ENCODE results near the gene PLA2G6. TPM values are rescaled to one million over a fixed set of nuclear protein-coding genes. Genes with fewer than 3 reads are reported as not detected.

Gene PLA2G6
- total RNA-seq, 2 experiments from 2014 or later, result 80.2 to 85.3 TPM

DNA sequence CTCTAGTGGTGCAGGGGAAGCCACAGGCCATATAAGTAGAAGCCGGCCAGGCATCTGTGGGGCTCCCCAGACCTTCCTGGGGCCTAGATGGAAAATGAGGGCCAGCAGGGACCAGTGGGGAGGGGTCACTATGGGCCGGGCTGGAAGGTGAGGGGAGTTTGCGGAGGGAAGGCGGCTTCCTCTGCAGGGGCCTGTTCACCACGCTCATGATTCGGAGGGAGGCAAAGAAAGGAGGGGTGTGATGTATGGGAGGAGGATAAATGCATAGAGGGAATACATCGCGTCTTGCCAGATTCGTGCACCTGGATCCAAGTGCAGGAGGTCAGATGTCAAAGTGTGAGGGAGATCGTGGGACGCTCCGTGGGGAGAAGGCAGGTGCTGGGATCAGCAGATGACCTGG is 104.5 kb downstream of the PLA2G6 start:
- intact Hi-C loops (cut with micrococcal nuclease), result no loop called here
- no peak for DNase-seq
- no peaks in the 10 kb centered on the region for H3K9me3 Mint-ChIP-seq
- peaks cover 18% of the 10 kb centered on the region for H3K27me3 Mint-ChIP-seq (ENCODE audit: low read depth)
- no peaks in the 10 kb centered on the region for H3K4me1 Mint-ChIP-seq (ENCODE audit: low read depth)
- peaks cover 7% of the 10 kb centered on the region for H3K36me3 Mint-ChIP-seq (ENCODE audit: low read depth)
- CTCF ChIA-PET, result no interaction called here
- H3K27ac Mint-ChIP-seq, result no peak overlapping the region
- no peak overlapping the region for H3K4me3 Mint-ChIP-seq

GRCh38 chr22:38075961-38076360 is 105.7 kb downstream of the PLA2G6 start:
- no peak for DNase-seq
- Mint-ChIP-seq H3K27me3 (ENCODE audit: low read depth) (peaks cover 14% of the 10 kb centered on the region), H3K27ac (no peak overlapping the region), H3K36me3 (ENCODE audit: low read depth) (peaks cover 7% of the 10 kb centered on the region), H3K4me3 (no peak overlapping the region), H3K9me3 (no peaks in the 10 kb centered on the region), H3K4me1 (ENCODE audit: low read depth) (no peaks in the 10 kb centered on the region)
- CTCF ChIA-PET, result no interaction called here
- intact Hi-C loops (cut with micrococcal nuclease), result no loop called here

GRCh38 chr22:38075105-38075825 is 106.4 kb downstream of the PLA2G6 start:
- H3K36me3 Mint-ChIP-seq (ENCODE audit: low read depth), result peaks cover 12% of the 10 kb centered on the region
- H3K27me3 Mint-ChIP-seq (ENCODE audit: low read depth), result peaks cover 8% of the 10 kb centered on the region
- no peak for DNase-seq
- no peaks in the 10 kb centered on the region for H3K9me3 Mint-ChIP-seq
- H3K4me1 Mint-ChIP-seq (ENCODE audit: low read depth), result no peaks in the 10 kb centered on the region
- no peak overlapping the region for H3K27ac Mint-ChIP-seq
- intact Hi-C loops (cut with micrococcal nuclease), result no loop called here
- no peak overlapping the region for H3K4me3 Mint-ChIP-seq
- CTCF ChIA-PET, result no interaction called here

DNA sequence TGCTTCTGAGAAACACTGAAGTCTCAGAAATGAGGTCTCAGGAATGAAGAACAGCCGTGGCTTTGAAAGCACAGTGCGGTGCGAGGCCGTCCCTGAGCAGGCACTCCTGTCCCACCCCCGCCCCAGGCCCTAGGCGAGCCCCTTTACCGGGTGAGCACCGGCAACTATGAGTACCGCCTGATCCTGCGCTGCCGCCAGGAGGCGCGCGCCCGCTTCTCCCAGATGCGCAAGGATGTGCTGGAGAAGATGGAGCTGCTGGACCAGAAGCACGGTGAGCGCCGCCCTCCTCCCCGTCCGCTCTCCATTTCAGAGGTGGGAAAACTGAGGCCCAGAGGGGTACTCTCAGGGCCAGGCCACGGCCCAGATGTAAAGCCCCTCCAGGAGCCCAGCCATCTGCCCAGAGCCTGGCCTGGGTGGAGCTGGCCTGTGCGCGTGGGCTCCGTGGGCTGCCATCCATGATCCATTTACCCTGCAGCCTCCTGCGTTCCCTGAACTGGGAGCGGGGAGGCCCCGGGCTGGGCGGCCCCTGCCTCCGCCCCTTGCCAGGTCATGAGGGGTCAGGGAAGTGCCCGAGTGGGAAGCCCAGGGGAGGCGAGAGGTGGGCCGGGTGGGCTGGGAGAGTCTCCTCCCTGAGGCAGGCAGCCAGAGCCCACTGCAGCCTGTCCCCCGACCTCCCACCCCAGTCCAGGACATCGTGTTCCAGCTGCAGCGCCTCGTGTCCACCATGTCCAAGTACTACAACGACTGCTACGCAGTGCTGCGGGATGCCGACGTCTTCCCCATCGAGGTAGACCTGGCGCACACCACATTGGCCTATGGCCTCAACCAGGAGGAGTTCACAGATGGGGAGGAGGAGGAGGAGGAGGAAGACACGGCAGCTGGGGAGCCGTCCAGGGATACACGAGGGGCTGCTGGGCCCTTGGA is 107.2 kb downstream of the PLA2G6 start:
- H3K36me3 Mint-ChIP-seq (ENCODE audit: low read depth), result peaks cover 15% of the 10 kb centered on the region
- no peak overlapping the region for H3K4me3 Mint-ChIP-seq
- H3K4me1 Mint-ChIP-seq (ENCODE audit: low read depth), result no peaks in the 10 kb centered on the region
- no peak for DNase-seq
- intact Hi-C loops (cut with micrococcal nuclease), result no loop called here
- no peak overlapping the region for H3K27ac Mint-ChIP-seq
- no peaks in the 10 kb centered on the region for H3K9me3 Mint-ChIP-seq
- CTCF ChIA-PET, result no interaction called here
- H3K27me3 Mint-ChIP-seq (ENCODE audit: low read depth), result no peaks in the 10 kb centered on the region

DNA sequence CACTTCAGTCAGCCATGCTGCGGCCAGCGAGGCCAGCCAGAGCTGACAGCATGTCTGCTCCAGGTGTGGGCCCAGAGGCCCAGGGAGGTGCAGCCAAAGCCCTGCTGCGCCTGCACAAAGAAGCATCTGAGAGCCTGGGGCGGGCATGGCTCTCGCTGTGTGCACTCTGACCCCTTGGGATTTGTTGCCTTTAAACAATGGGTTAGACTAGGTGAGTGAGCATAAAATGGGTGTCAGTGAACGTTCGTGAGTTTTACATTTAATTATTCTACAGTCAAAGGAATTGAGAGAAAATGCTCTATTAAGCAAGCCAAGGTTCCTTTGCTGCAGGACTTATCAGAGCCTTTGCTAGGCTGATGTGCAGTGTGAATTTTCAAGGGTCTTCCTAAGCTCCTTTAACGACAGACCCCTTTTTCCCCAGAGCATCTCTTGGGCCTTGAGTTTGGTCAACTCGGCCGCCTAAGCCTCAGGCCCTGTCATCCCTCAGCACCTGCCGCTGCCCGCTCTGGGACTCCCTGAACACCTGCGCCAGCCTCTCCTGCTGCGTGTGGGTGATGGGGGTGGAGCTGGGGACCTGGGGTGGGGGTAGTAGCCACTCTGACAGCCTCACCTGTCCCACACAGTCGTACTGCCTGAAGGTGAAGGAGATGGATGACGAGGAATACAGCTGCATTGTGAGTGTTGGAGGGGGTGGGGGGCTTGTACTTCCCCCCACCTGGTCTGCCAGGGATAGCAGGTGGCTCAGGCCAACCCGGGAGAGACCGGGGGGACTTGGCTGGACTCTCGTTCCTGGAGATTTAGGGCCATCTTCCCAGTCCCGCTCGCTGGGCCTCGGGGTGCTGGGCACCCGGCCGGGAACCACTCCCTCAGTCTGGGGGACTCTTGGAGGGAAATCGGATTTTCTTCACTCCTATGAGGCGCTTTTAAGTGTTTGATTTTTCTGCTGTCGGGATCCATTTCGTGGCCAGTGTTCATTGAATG is 108.2 kb downstream of the PLA2G6 start:
- Mint-ChIP-seq H3K27me3 (ENCODE audit: low read depth) (no peaks in the 10 kb centered on the region), H3K9me3 (no peaks in the 10 kb centered on the region), H3K36me3 (ENCODE audit: low read depth) (peaks cover 15% of the 10 kb centered on the region), H3K27ac (no peak overlapping the region), H3K4me1 (ENCODE audit: low read depth) (no peaks in the 10 kb centered on the region), H3K4me3 (no peak overlapping the region)
- CTCF ChIA-PET, result no interaction called here
- no peak for DNase-seq
- intact Hi-C loops (cut with micrococcal nuclease), result no loop called here

- no peaks in the 10 kb centered on the region for H3K4me1 Mint-ChIP-seq (ENCODE audit: low read depth)
- no peak overlapping the region for H3K4me3 Mint-ChIP-seq
- intact Hi-C loops (cut with micrococcal nuclease), result no loop called here
- H3K9me3 Mint-ChIP-seq, result no peaks in the 10 kb centered on the region
- H3K27ac Mint-ChIP-seq, result no peak overlapping the region
- CTCF ChIA-PET, result no interaction called here
- peaks cover 15% of the 10 kb centered on the region for H3K36me3 Mint-ChIP-seq (ENCODE audit: low read depth)
- no peak for DNase-seq
- H3K27me3 Mint-ChIP-seq (ENCODE audit: low read depth), result no peaks in the 10 kb centered on the region
Observed at GRCh38 chr22:38072322-38073149, 109.1 kb downstream of the PLA2G6 start.

DNA sequence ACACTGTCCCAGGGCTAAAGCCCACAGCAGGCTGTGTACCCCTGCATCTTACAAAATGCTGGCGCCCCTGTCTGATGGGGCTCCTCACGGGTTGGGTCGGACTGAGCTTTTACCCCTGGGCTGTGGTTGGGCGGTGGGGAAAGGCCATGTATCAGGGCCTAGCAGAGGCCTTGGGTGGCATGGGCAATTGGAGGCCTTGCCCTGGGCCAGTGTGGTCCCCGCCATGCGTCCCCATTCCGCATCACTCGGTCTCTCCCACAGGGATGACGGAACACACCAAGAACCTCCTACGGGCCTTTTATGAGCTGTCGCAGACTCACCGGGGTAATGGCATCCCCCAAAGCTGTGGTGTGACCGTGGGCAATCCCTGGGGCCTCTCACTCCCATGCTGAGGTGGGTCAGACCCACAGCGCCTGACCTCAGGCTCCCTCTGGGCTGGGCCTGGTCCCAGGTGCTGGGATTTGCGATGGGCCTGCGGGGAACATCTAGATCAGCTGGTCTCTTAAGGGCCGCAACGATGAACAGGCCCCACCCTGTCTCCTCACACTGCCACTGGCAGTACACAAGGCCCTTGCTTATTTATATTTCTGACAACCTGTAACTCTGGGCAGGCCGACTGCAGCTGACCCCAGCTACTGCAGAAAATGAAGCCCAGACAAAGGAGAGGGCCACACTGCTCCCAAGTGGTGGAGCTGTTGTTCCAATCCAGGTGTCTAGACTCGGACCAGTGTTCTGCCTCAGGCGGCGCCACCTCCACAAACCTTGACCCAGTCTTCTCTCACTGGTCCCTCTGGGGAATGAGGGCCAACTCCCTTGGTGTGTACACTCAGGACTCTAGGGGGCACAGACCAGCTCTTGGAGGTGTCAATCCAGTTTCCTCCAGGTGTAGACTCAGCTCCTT is 110.0 kb downstream of the PLA2G6 start:
- Mint-ChIP-seq H3K9me3 (no peaks in the 10 kb centered on the region), H3K4me1 (ENCODE audit: low read depth) (no peaks in the 10 kb centered on the region), H3K27ac (no peak overlapping the region), H3K27me3 (ENCODE audit: low read depth) (no peaks in the 10 kb centered on the region), H3K36me3 (ENCODE audit: low read depth) (peaks cover 19% of the 10 kb centered on the region), H3K4me3 (no peak overlapping the region)
- intact Hi-C loops (cut with micrococcal nuclease), result no loop called here
- no peak for DNase-seq
- CTCF ChIA-PET, result interaction anchor here (0.5 to 1.2 kb wide), 2 partner anchors 19 to 205 kb away, joined by 3 to 4 read pairs; no protein-coding TSS in a partner anchor

- CTCF ChIA-PET, result interaction anchor here (1.0 to 1.2 kb wide), 2 partner anchors 28 to 197 kb away, joined by 3 read pairs; no protein-coding TSS in a partner anchor
- DNase-seq, result no peak
- Mint-ChIP-seq H3K27ac (no peak overlapping the region), H3K36me3 (ENCODE audit: low read depth) (peaks cover 22% of the 10 kb centered on the region), H3K4me1 (ENCODE audit: low read depth) (no peaks in the 10 kb centered on the region), H3K4me3 (no peak overlapping the region), H3K9me3 (no peaks in the 10 kb centered on the region), H3K27me3 (ENCODE audit: low read depth) (no peaks in the 10 kb centered on the region)
- intact Hi-C loops (cut with micrococcal nuclease), result no loop called here
Observed at GRCh38 chr22:38070250-38070921, 111.2 kb downstream of the PLA2G6 start.

GRCh38 chr22:38069372-38070249 is 112.0 kb downstream of the PLA2G6 start:
- CTCF ChIA-PET, result interaction anchor here (1.0 to 1.7 kb wide), 3 partner anchors 12 to 197 kb away, joined by 3 to 4 read pairs (median 3); partner anchors contain the start of gene PICK1
- H3K9me3 Mint-ChIP-seq, result no peaks in the 10 kb centered on the region
- H3K27me3 Mint-ChIP-seq (ENCODE audit: low read depth), result no peaks in the 10 kb centered on the region
- intact Hi-C loops (cut with micrococcal nuclease), result no loop called here
- no peak overlapping the region for H3K4me3 Mint-ChIP-seq
- H3K36me3 Mint-ChIP-seq (ENCODE audit: low read depth), result peaks cover 25% of the 10 kb centered on the region
- no peaks in the 10 kb centered on the region for H3K4me1 Mint-ChIP-seq (ENCODE audit: low read depth)
- no peak for DNase-seq
- no peak overlapping the region for H3K27ac Mint-ChIP-seq
